K562 (cell line): ENCODE measurements around the gene PSMB7. TPM values are rescaled to one million over a fixed set of nuclear protein-coding genes. Genes with fewer than 3 reads are reported as not detected.

Source experiments
- CBX1 ChIP-seq: sonication (generic); IDR thresholded peaks from 2 replicates; pipeline ENCODE4 v1.6.1; 2016; ENCODE audit warnings: antibody characterized with exemption, low read depth, mild to moderate bottlenecking
- ELF1 ChIP-seq: fragments of 200-800 bp; sonication (Bioruptor generic); IDR thresholded peaks from 2 replicates; pipeline ENCODE4 v1.6.1; 2016; ENCODE audit warnings: missing genetic modification characterization, missing compliant biosample characterization
- EP400 ChIP-seq: fragments of 450-650 bp; IDR thresholded peaks from 2 replicates; pipeline ENCODE4 v1.6.1; 2017; ENCODE audit warnings: antibody characterized with exemption, mild to moderate bottlenecking, moderate library complexity
- ESRRB ChIP-seq: fragments of 250-450 bp; sonication (Bioruptor Pico); IDR thresholded peaks from 2 replicates; pipeline ENCODE4 v1.5.0; 2020; ENCODE audit warnings: mild to moderate bottlenecking, moderate library complexity, borderline replicate concordance
- FOSL1 ChIP-seq: fragments of 200-800 bp; sonication (Bioruptor generic); conservative IDR thresholded peaks from 2 replicates; pipeline ENCODE4 v1.6.1; 2016; ENCODE audit warnings: missing genetic modification characterization, missing compliant biosample characterization
- GABPA ChIP-seq: fragments of 200-800 bp; sonication (Bioruptor generic); conservative IDR thresholded peaks from 2 replicates; pipeline ENCODE4 v1.6.1; 2016; ENCODE audit warnings: low read depth, missing genetic modification characterization, missing compliant biosample characterization
- HDAC1 ChIP-seq, 2 experiments: fragments of 450-650 bp; IDR thresholded peaks; 2 replicates each; pipeline ENCODE4 v1.6.1; 2016 to 2017; ENCODE audit warnings: inconsistent platforms in 1 of 2, mild to moderate bottlenecking in 1 of 2, moderate library complexity in 1 of 2
- ID3 ChIP-seq, 2 experiments: fragments of 250-450 bp in 1 of 2; fragments of 450-650 bp in 1 of 2; sonication (Bioruptor Pico) in 1 of 2; IDR thresholded peaks; 2 replicates each; pipeline versions ENCODE4 v1.6.1 to v1.8.0; 2016 to 2021; ENCODE audit warnings: mild to moderate bottlenecking in 2 of 2, moderate library complexity in 2 of 2, missing compliant biosample characterization in 1 of 2, missing genetic modification characterization in 1 of 2
- JUND ChIP-seq, 2 experiments: IDR thresholded peaks; 2 replicates in 1 of 2; 3 replicates in 1 of 2; pipeline ENCODE4 v1.6.1; 2011; ENCODE audit warnings: borderline replicate concordance in 2 of 2, low read depth in 2 of 2, low read length in 2 of 2, improper control_type of control experiment in 1 of 2, missing biosample characterization in 1 of 2, missing genetic modification characterization in 1 of 2, missing genetic modification reagents in 1 of 2
- NR2C1 ChIP-seq, 2 experiments: fragments of 450-650 bp; IDR thresholded peaks; 2 replicates each; pipeline ENCODE4 v1.6.1; 2017; ENCODE audit warnings: mild to moderate bottlenecking in 2 of 2, antibody characterized with exemption in 1 of 2, inconsistent platforms in 1 of 2, missing compliant biosample characterization in 1 of 2, missing genetic modification characterization in 1 of 2
- POLR2A ChIP-seq: fragments of 450-650 bp; conservative IDR thresholded peaks from 2 replicates; pipeline ENCODE4 v1.6.1; 2016
- RREB1 ChIP-seq: fragments of 250-450 bp; sonication (Bioruptor Pico); IDR thresholded peaks from 2 replicates; pipeline ENCODE4 v1.4.0; 2020
- SIX5 ChIP-seq, 2 experiments: IDR thresholded peaks; 2 replicates each; pipeline ENCODE4 v1.6.1; 2011; ENCODE audit warnings: low read length in 2 of 2, borderline replicate concordance in 1 of 2, low read depth in 1 of 2, mild to moderate bottlenecking in 1 of 2, moderate library complexity in 1 of 2; ENCODE audit not compliant: insufficient read depth in 1 of 2
- SOX6 ChIP-seq: fragments of 450-650 bp; IDR thresholded peaks from 2 replicates; pipeline ENCODE4 v1.6.1; 2014; ENCODE audit warnings: mild to moderate bottlenecking
- ZKSCAN3 ChIP-seq: fragments of 250-450 bp; sonication (Bioruptor Pico); IDR thresholded peaks from 2 replicates; pipeline ENCODE4 v1.4.0; 2020
- ZNF384 ChIP-seq: IDR thresholded peaks from 2 replicates; pipeline ENCODE4 v1.6.1; 2012; ENCODE audit warnings: low read depth, low read length, improper control_type of control experiment
- ZZZ3 ChIP-seq: fragments of 450-650 bp; IDR thresholded peaks from 2 replicates; pipeline ENCODE4 v1.6.1; 2016; ENCODE audit warnings: antibody characterized with exemption, mild to moderate bottlenecking, moderate library complexity
- polyA plus RNA-seq, 8 experiments: library from polyadenylated mRNA; depleted of rRNA in 4 of 8; stranded (reverse) in 5 of 8; unstranded in 3 of 8; fragments of >200 nt; fragmentation: Nextera tagmentation in 2 of 8; fragmentation: Illumina TruSeq in 1 of 8; extraction: Ambion mirVana in 2 of 8; extraction: Trizol in 1 of 8; gene quantifications; 2 replicates each; pipeline versions ENCODE4 v1.2.1 to v1.2.3, GENCODE V29; 2011 to 2014; ENCODE audit warnings: inconsistent platforms in 1 of 8, missing spikeins in 1 of 8
- total RNA-seq, 7 experiments: library from RNA; depleted of rRNA in 6 of 7; stranded (reverse); fragments of >200 nt in 6 of 7; fragmentation: Illumina TruSeq in 2 of 7; extraction: Trizol in 2 of 7; gene quantifications; 2 replicates each; pipeline versions ENCODE4 v1.2.1 to v1.2.3, GENCODE V29; 2011 to 2021; ENCODE audit warnings: low replicate concordance in 1 of 7
- TF ChIP-seq, protein P1 (sequence below): IDR thresholded peaks from 2 replicates; pipeline ENCODE4 v1.6.1; 2011; ENCODE audit warnings: borderline replicate concordance, low read depth, mild to moderate bottlenecking, moderate library complexity, low read length; ENCODE audit not compliant: insufficient read depth, poor library complexity, severe bottlenecking

PSMB7 gene
- total and polyA plus RNA-seq, 9 of the 15 experiments (the other 6 are each of a cell fraction or from before 2014, with no cell fraction given) = 321 to 978 (median 407) TPM

- TF ChIP-seq ELF1 (peak; percentile 96), RREB1 (0 out of 2 replicates have a peak, but pooled peaks have one; percentile 46), NR2C1 (IDR thresholded peaks at IDR 0.05) (peak; percentile 100), NR2C1 (tag; IDR thresholded peaks at IDR 0.05) (peak; percentile 100), ZZZ3 (peak; percentile 65; the same call in 1 of the 2 replicates), JUND (IDR thresholded peaks at IDR 0.05; ENCODE audit: borderline replicate concordance, low read depth, low read length) (peak; percentile 72), JUND (tag; IDR thresholded peaks at IDR 0.05; ENCODE audit: borderline replicate concordance, low read depth, low read length) (no peak; the same call in 2 of the 3 replicates), ID3 (CRISPR knock-in tag; IDR thresholded peaks at IDR 0.05) (no peak), ID3 (tag; IDR thresholded peaks at IDR 0.05) (no peak), CBX1 (peak; percentile 78; the same call in 1 of the 2 replicates), GABPA (peak; percentile 98), POLR2A (peak; percentile 92), ZNF384 (no peak), SOX6 (peak; percentile 71; the same call in 1 of the 2 replicates), ZKSCAN3 (no peak), ESRRB (no peak), FOSL1 (tag) (0 out of 2 replicates have a peak, but pooled peaks have one; percentile 25), HDAC1 (IDR thresholded peaks at IDR 0.05) (peak; percentile 73 to 91; a peak in 3 of 4 replicates), SIX5 (IDR thresholded peaks at IDR 0.05; ENCODE audit: borderline replicate concordance in 1 of 2, insufficient read depth in 1 of 2, low read depth in 1 of 2, low read length in 2 of 2) (peak; percentile 34 to 41; a peak in 2 of 4 replicates), EP400 (peak; percentile 94)
- TF ChIP-seq, protein P1, sequence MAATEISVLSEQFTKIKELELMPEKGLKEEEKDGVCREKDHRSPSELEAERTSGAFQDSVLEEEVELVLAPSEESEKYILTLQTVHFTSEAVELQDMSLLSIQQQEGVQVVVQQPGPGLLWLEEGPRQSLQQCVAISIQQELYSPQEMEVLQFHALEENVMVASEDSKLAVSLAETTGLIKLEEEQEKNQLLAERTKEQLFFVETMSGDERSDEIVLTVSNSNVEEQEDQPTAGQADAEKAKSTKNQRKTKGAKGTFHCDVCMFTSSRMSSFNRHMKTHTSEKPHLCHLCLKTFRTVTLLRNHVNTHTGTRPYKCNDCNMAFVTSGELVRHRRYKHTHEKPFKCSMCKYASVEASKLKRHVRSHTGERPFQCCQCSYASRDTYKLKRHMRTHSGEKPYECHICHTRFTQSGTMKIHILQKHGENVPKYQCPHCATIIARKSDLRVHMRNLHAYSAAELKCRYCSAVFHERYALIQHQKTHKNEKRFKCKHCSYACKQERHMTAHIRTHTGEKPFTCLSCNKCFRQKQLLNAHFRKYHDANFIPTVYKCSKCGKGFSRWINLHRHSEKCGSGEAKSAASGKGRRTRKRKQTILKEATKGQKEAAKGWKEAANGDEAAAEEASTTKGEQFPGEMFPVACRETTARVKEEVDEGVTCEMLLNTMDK = peak; percentile 90
Measured at GRCh38 chr9:124415102-124415851, at the start of gene PSMB7 (continued).
